Measurements from ENCODE around the gene ISYNA1.

ISYNA1 gene

DNA sequence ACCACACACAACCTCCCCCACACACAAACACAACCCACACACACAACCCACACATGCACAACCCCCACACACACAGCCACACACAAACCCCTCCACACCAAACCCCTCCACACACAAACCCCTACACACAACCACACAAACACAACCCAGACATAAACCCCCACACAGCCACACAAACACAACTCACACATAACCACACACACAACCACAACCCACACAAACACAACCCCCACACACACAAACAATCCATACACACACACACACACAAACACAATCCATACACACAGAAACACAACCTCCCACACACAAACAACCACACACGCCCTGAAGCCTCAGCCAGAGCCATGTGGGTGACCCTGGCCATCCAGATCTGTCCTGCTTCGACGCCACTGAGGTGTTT lies 30.0 kb upstream of the ISYNA1 start:
- no peak for DNase-seq (ENCODE audit: low spot score)

DNA sequence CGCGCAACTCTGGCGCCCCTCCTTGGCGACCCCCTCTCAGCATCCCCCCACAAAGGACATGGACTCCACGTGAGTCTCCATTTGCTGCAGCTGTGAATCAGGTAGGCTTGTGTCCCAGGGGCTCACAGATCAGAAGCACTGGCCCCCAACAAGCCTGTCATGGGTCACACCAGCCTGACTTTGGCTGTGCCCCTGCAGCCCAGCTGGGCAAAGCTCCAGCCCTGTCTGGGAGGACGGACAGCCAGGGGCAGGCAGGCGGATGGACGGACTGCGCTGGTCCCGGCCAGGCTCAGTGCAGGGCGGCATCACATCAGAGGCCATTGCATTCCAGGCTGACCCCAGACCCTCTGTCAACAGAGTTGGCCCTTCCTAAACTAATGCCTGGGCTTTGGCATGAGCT lies 28.4 kb upstream of the ISYNA1 start:
- DNase-seq (ENCODE audit: low spot score) = no peak

DNA sequence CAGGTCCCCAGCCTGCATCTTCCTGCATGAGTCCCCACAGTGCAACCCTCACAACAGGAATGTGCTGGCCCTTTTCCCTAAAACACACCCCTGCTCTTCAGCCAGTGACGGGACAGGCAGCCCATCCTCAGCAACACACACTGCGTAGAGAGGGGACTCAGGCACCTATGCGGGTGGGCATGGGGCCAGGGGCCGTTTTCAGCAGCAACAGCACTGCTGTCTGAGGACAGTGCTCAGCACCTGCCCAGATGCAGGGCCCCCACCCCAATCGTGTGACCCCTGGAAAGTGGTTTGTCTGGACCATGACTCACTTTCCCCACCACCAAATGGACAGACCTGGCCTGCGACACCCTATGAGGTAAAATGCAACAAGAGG lies 28.0 kb upstream of the ISYNA1 start:
- DNase-seq (ENCODE audit: low spot score) = no peak

DNA sequence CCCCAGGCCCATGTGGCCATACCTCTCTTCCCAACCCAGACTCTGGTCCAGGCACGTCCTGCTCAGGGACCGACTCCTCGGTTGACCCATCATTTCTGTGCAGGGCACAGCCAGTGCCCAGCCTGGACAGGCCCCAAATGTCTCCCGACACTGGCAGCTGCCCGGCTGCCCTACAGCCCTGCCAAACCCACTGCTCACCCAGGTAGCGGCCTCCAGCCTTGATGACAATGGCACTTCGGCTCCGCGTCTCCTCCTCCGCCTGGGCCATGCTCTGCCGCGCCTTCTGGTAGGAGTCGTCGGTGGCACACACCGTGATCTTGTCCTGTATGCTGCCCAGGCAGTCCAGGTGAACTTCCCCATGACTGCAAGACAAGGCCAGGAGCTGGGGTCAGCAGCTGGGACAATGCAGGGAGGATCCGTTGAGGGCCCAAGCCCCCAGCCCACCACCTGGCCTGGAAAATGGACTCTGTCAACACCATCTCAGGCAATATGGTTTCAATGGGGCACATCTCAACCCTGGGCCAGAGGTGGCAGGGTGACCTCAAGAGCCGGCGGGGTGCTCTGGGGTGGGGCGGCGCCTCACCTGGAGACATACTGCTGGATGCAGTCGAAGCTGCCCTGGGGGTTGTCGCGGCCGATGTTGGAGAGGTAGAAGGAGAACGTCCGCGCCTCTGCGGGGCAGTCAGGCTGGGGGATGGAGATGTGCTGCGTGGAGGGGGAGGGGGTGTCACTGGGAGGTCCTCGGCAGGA lies 27.5 kb upstream of the ISYNA1 start:
- DNase-seq (ENCODE audit: low spot score) = no peak

DNA sequence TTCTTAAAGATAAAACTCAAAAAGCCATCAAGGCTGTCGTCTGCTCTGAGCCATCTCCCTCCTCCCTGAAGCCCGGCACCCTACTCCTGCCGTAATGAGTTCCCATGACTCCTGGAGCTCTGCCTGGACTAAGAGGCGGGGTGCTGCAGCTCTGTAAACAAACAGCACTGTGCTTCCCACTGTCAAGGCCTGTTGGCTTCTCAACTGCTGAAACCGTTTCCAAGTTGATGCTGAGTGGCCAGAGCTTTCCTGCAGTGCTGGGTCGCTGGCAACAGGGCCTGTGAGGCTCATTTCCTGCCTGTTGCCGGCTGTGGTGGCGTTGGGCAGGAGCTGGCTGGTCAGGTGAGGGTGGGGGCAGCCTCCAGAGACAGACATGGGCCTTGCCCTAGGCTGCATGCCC lies 26.7 kb upstream of the ISYNA1 start:
- no peak for DNase-seq (ENCODE audit: low spot score)

DNA sequence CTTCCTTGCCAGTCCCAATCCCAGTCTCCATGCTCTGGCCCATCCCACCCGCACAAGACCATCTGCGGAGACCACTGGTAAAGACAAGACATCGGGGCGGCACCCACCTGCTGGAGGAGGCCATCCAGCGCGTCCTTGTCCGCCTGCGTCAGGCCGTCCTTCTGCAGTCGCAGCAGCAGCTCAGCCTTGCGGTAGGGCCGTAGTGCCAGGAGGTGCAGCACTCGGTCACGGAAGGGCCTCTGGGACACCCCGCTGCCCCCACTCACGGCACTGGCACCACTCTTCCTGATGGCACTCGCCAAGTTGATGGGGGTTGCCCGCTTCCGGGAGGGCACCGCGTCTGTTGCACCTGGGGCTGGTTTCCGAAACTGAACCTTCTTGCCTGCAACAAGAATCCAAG lies 23.5 kb upstream of the ISYNA1 start:
- no peak for DNase-seq (ENCODE audit: low spot score)

DNA sequence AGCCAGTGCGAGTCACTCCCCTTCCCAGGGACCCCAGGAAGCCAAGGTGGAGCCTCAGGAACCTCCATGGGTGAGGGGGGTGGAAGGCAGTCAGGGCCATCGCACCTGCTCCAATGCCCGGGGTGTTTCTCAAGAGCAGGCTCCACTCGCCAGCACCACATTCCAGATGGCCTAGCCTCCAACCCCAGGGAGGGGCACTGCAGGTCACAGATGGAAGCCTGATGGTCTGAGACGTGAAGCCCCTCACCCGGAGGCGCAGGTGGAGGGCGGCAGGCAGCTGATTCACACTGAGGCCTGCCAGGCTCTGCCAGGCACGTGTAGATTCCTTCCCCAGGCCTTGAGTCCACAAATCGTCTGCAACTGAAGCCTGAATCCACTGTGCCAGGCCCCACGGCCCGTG lies 23.0 kb upstream of the ISYNA1 start:
- DNase-seq (ENCODE audit: low spot score) = no peak

DNA sequence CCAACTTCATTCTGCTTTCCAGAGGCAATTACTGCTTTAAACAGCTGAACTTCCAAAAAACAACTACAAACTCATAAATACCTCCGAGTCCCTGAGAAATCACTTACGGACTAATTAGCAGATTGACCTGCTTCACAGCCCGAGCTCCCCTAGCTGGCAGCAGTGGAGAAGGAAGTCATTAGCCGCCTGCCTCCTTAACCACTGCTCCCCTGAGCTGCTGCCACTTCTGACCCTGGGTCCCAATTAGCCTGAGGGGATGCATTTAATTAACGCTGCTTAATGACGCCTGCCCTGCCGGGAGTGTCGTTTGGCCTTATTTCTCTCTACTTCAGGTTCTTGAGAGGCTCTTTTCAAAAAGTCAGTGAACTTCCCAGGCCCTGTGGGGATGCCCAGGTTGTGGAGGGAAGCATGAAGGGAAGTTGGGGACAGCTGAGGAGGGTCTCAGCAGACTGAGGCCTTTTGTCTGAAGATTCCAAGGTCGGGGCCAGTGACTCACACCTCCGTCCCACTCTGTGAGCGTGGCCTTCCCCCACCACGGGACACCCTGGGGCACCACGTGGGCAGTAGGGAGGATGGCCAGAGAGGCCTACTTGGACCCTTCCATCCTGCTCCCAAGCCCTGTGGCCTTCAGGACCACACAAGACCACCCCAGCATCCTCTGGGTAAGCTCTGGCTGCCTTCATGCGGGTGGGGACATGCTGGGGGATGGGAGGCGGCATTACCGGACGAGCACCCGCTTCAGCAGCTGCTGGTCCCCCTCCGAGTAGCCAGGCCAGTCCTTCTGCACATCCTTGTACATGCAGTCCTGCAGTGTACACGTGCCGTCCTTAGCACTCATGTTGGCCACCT lies 19.8 kb upstream of the ISYNA1 start:
- DNase-seq (ENCODE audit: low spot score) = no peak

DNA sequence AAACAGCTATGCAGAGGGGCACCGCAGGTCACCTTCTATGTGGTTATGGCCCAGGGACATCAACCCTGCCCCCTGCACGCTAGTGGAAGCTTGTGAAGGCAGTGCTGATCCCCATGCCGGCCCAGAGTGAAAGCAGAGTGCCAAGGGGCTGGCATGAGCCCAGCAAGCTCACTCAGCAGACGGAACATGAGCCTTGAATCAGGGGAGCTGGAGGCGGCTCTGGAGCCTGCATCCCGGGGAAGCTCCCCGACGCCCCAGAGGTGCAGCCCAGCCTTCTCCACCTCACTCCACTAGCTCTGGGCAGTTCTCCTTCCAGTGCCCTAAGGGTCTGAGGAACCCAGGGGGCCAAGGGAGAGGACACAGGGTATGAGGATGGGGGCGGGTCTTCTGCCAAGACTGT lies 19.0 kb upstream of the ISYNA1 start:
- DNase-seq (ENCODE audit: low spot score) = no peak

DNA sequence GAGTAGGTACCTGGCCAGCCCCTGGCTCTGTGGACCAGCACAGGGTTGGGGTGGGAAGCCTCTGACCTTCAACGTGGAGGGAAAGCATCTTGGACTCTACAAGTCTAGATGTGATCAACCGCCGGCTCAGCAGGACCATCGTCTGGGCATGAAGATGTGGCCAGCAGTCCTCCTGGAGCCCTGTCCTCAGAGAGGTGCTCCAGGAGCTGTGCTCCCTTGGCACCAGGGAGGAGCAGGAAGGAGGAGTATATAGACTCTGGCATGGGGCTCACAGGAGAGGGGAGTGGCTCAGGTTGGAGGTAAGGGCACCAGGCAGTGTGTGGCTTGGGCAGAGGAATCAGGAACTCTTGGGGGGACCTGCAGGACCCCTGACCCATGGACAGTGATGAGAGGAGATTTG lies 18.3 kb upstream of the ISYNA1 start:
- no peak for DNase-seq (ENCODE audit: low spot score)

DNA sequence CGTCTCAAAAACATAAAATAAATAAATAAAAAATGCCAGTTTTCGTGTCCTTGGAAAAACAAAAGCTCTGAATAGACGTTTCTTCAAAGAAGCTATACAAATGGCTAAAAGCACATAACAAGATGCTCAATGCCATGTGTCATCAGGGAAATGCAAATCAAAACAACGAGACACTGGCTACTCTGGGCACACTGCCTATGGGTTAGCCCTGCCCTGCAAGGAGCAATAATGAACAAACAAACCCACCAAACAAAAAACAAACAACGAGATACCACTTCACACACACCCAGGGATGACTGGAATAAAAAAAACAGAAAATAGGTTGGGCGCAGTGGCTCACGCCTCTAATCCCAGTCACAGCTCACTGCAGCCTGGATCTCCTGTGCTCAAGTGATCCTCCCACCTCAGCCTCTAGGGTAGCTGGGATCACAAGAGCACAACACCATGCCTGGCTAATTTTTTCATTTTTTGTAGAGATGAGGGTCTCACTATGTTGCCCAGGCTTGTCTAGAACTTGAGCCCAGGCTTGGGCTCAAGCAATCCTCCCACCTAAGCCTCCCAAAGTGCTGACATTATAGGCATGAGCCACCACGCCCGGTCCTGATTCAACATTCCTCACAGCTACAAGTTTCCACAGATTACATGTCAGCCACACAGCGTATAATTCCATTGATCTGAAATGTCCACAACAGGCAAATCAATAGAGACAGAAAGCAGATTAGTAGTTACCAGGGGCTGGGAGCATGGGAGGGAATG lies 15.5 kb upstream of the ISYNA1 start:
- no peak for DNase-seq (ENCODE audit: low spot score)

DNA sequence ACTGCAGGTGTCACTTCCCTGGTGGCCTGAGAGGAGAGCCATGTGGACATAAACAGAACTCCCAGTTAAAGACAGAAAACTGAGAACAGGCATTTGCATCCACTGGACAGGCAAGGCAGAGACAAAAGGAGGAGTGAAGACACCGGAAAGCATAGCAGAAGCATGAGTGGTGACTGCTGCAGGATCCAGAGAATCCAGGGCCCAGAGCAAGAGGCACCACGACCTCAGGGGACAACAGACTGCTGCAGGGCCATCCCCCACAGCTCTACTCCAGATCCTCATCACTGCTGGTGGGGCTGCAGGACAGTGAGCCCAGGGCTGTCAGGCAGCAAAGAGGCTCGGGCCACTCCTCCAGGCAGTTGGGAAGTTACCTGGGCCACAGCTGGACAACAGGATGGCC lies 14.5 kb upstream of the ISYNA1 start:
- DNase-seq (ENCODE audit: low spot score) = no peak

DNA sequence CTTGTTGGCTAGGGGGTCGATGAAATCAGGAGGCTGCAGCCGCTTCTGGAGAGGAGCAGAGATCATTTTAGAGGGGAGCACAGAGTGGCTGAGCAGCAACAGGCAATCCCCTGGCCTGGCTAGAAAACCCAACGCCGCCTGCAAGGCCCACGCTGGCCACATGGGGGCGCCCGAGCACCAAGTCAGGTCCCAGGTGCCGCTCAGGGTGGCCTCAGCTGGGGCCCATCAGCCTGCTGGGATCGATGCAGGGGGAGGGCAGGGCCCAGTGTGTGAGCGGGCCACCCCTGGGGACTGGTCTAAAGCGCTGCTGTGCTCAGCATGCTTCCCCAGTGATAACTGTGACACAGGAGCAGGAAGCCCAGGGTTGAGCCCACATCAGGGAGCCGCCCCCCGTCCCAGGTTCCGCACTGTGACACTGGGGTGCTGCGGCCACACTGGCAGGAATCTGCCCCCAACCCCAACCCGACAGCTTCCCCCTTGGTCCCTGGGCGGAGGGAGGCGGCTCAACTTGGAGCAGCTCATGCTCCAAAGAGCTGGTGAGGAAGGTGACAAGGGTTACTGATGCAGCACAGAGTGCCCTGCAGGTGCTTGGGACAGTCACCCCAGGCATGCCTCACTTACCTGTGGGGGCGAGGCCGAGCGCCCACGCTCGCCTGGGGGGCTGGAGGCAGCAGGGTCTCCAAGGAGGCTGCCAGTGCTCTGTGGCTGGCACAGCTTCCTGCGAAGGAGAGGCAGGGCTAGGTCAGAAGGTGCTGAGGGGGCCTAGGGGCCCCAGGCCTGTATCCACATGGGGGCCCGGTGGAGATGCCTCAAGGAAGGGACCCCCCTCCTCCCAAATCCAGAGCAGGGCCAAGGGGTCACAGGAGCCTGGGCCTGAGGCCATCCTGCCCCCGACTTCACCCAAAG lies 13.3 kb upstream of the ISYNA1 start:
- DNase-seq (ENCODE audit: low spot score) = peak; percentile 96

DNA sequence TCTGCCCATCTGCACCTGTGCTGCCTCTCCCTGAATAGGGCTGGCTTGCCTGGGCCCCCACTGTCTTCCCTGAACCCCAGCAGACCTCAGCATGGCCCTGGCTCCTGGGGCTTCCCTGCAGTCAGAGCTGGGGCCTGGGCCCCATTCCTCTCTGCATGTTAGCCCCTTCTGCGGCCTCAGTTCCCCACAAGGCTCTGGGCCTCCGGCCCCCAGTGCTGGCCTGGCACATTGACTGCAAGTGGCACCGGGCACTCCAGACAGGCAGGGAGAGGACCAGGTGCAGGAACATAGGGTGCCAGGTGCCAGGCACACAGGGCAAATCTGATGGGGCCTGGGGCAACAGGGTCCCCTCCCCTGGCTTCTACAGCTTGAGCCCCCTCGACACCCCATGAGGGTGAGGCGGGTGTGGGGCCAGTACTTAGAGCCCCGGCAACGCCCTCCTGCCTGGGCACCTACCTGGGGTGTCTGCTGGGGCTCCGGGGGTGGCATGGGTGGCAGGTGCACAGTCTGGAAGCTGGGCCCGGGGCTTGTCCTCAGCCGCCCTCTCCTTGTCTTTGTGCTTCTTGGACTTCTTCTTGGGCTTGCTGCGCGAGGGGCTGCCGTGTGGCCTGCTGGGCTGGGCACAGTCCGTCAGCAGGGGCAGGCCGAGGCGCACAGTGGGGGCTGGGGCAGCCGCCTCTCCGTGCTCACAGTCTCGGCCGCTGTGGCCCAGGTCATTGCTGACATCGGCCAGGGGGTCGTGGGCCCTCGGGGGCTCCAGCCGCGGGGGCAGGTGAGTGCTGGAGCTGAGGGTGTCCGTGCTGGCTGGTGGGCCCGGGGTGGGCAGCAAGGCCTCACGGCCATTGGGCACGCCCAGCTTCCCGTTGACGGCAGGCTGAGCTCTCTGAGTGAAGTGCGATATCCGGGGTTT lies 12.3 kb upstream of the ISYNA1 start:
- no peak for DNase-seq (ENCODE audit: low spot score)

DNA sequence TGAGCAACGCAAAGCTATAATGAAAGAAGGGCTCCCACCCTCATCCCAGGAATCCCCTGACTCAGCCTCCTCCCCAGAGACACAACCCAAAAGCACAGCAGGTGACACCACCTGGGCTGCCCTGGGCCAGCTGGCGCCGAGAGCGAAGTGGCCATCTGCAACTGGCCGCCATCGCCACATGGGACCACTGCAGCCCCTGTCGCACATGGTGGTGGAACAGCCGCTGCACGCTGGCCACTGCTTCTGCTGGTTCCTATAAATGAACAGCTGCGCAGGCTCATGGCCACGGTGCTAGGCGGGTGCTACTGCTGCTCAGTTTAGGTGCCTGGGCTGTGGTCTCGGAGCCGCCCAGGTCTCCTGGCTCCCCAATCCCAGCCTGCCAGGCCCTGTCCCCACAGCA lies 11.6 kb upstream of the ISYNA1 start:
- DNase-seq (ENCODE audit: low spot score) = no peak

DNA sequence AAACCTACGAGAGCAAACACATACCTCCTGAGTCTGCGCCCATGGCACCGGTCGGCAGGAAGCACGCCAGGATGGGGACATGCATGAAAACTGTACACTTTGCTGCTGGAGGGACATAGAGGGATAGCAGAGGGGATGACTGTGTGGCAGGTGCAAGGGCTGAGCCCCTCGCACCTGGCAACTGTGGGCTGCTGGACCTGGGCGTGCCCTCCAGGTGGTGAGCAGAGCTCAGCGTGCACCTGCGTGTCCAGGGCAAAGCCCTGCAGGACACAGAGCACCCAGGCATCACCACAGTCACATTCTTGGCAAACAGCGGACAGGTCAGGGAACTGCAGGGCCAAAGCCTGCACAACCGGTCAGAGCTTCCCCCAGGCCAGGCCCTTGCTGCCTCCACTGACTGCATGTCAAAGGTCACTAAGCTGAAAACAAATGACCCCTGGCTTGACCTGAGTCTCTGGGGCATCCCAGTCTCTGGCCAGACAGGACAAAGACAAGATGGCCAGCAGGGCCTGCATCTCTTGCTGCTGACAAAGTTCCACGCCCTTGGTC lies 9.0 kb upstream of the ISYNA1 start:
- no peak for DNase-seq (ENCODE audit: low spot score)

DNA sequence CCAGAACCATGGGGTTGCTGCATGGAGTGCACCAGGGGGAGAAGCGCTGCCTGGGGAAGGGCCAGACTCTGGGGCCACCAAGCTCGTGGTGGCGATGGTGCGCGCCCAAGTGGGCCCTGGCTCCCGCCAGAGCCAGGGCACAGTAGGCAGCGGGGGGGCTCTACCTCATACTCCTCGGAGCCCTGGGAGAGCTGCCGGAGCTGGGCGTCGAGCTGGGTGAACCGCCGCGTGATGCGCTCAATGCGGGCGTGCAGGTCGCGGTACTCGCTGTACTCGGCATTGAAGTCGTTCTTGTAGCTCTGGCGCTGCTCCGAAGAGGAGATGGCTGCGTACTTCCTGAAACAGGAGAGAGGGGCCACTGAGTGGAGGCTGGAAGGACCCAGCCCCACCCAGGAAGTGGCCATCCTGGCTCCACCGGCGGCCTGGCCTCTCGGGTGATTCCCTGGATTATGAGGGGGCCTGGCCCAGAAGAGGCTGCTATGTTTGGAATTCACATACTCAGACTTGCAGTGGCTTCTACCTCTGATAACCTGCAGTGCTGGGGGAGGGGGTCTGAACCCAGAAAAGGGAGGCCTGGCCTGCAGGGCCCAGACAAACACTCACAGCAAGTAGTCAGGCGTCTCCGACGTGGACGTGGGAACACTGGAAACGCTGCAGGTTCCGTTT lies 8.3 kb upstream of the ISYNA1 start:
- no peak for DNase-seq (ENCODE audit: low spot score)

DNA sequence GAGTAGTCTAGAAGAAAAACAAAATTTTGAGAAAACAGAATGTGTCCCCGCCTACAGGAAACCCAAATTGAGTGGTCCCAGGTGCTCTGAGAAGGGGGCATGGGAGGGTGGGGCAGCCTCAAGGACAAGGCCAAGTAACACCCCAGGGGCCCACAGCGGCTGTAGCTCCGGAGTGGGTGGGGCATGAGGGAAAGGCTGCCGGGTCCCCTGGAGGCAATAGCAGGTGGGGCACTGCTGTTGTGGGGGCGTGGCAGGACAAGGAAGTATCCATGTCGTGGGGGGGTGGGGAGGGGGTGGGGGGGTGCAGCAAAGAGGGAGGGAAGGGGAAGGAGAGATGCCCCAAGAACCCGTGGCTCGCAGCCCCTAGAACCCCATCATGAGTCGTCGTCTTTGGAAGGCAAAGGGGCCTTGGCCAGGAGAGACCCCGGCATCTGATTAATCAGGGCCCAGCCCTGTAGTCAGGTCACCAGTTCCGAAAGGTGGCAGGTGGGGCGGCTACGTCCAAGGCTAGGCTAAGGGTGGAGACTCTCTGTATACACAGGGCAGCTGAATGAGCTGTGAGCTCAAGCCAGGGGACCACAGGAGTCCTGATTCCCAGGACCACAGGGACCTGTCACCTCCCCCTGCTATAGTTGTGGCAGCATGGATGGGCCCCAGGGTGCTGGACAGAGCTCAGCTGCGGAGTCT lies 7.5 kb upstream of the ISYNA1 start:
- no peak for DNase-seq (ENCODE audit: low spot score)

DNA sequence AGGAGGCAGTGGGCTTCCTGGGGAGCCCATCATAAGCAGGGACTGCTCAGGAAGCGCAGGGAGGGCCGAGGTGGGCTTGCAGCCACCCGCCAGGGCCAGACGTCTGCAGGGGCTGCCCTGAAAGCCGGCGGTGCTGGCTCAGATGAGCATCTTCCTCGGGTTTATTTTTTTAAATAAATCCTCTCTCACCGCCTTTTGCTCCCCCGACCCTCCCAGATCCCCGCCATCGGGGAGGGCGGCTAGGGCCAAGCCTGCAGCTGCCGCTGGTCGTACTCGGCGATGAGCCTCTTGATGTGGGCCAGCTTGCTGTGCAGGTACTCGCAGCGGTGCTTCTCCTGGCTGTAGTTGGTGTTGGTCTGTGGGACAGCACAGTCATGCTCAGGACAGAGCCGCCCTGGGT lies 6.6 kb upstream of the ISYNA1 start:
- DNase-seq (ENCODE audit: low spot score) = no peak

Measured in D341Med (cell line).